Naive B cell (primary cell): Measurements from ENCODE around the gene NDUFB11. TPM values are rescaled to one million over a fixed set of nuclear protein-coding genes. Genes with fewer than 3 reads are reported as not detected.
"Not testable (repeated sequence)": the region's sequence is repeated elsewhere in the genome, so short reads cannot be mapped to it uniquely, and the experiment has no call there.

Source experiments
- ATAC-seq, 2 donors: fragments of 150-1000 bp; cut with Tn5 transposase; 2 replicates each; pipeline ENCODE4 v1.10.0; 2021; ENCODE audit warnings: low read depth in 2 of 2, mild to moderate bottlenecking in 2 of 2, moderate library complexity in 2 of 2
- DNase-seq: peaks from one replicate; pipeline ENCODE4 v3.0.0; 2022
- H3K27ac Mint-ChIP-seq, 6 donors: one replicate each; pipeline ENCODE4 v1.8.0; 2020 to 2022; ENCODE audit warnings: mild to moderate bottlenecking in 6 of 6, mixed read lengths in 6 of 6, moderate library complexity in 5 of 6, inconsistent platforms in 2 of 6
- H3K27me3 Mint-ChIP-seq, 3 donors: one replicate each; pipeline ENCODE4 v1.8.0; 2021 to 2022; ENCODE audit warnings: mixed read lengths in 3 of 3, mild to moderate bottlenecking in 1 of 3
- H3K36me3 Mint-ChIP-seq, 2 donors: one replicate each; pipeline ENCODE4 v1.8.0; 2020 to 2022; ENCODE audit warnings: mixed read lengths in 2 of 2, inconsistent platforms in 1 of 2, mild to moderate bottlenecking in 1 of 2
- H3K4me1 Mint-ChIP-seq, 3 donors: one replicate each; pipeline ENCODE4 v1.8.0; 2020 to 2022; ENCODE audit warnings: mixed read lengths in 3 of 3, inconsistent platforms in 1 of 3, mild to moderate bottlenecking in 1 of 3, moderate library complexity in 1 of 3
- H3K4me3 Mint-ChIP-seq, 8 donors: one replicate each; pipeline ENCODE4 v1.8.0; 2020 to 2022; ENCODE audit warnings: mild to moderate bottlenecking in 8 of 8, mixed read lengths in 8 of 8, moderate library complexity in 8 of 8, inconsistent platforms in 2 of 8
- H3K9me3 Mint-ChIP-seq, 7 donors: one replicate each; pipeline ENCODE4 v1.8.0; 2020 to 2022; ENCODE audit warnings: mixed read lengths in 7 of 7, mild to moderate bottlenecking in 5 of 7, inconsistent platforms in 2 of 7, moderate library complexity in 1 of 7
- polyA plus RNA-seq, 6 donors: library from polyadenylated mRNA; unstranded; fragments of 300-500 nt; fragmentation: Illumina TruSeq; gene quantifications; one replicate each; pipeline ENCODE4 v1.2.3, GENCODE V29; 2021; ENCODE audit warnings: low read depth in 6 of 6

Gene NDUFB11
- polyA plus RNA-seq, 6 donors from 2014 or later: 135 to 163 (median 144) TPM

- H3K27ac Mint-ChIP-seq: peak overlapping the region in 1 of 6 donors; percentile 34
- no peaks in the 10 kb centered on the region for H3K9me3 Mint-ChIP-seq
- peaks cover 6 to 14% (median 10%) of the 10 kb centered on the region in 3 donors for H3K4me1 Mint-ChIP-seq
- H3K36me3 Mint-ChIP-seq: no peaks in the 10 kb centered on the region
- ATAC-seq (no peak), DNase-seq (no peak)
- no peak overlapping the region for H3K4me3 Mint-ChIP-seq
- no peaks in the 10 kb centered on the region for H3K27me3 Mint-ChIP-seq
These were observed 6.9 kb upstream of the NDUFB11 start for GRCh38 chrX:47151435-47151834.

- Mint-ChIP-seq H3K4me1 (peaks cover 17 to 28% (median 18%) of the 10 kb centered on the region in 3 donors), H3K36me3 (no peaks in the 10 kb centered on the region)
- ATAC-seq: no peak
These were observed 4.4 kb upstream of the NDUFB11 start for GRCh38 chrX:47148946-47149345.

GRCh38 chrX:47146936-47147859 lies 2.7 kb upstream of the NDUFB11 start:
- Mint-ChIP-seq H3K36me3 (no peaks in the 10 kb centered on the region), H3K27ac (peak overlapping the region in 2 of 6 donors; percentile 80 to 81), H3K4me1 (peaks cover 17 to 36% (median 26%) of the 10 kb centered on the region in 3 donors), H3K27me3 (no peaks in the 10 kb centered on the region), H3K9me3 (peaks cover 0 to 4% (median 0%) of the 10 kb centered on the region in 7 donors), H3K4me3 (peak overlapping the region in 6 of 8 donors; percentile 12 to 99 (median 40))
- ATAC-seq (no peak), DNase-seq (no peak)

More at GRCh38 chrX:47148946-47149345, 4.4 kb upstream of the NDUFB11 start:
- no peak overlapping the region for H3K4me3 Mint-ChIP-seq
- DNase-seq: no peak
- H3K27ac Mint-ChIP-seq: no peak overlapping the region
- no peaks in the 10 kb centered on the region for H3K27me3 Mint-ChIP-seq
- peaks cover 0 to 4% (median 0%) of the 10 kb centered on the region in 7 donors for H3K9me3 Mint-ChIP-seq

- DNase-seq (no peak), ATAC-seq (no peak)
- peak overlapping the region; percentile 94 to 99 (median 98) for H3K4me3 Mint-ChIP-seq
- H3K36me3 Mint-ChIP-seq: no peaks in the 10 kb centered on the region
- H3K27ac Mint-ChIP-seq: peak overlapping the region; percentile 88 to 99 (median 98)
- H3K9me3 Mint-ChIP-seq: peaks cover 0 to 4% (median 0%) of the 10 kb centered on the region in 7 donors
- H3K4me1 Mint-ChIP-seq: peaks cover 17 to 36% (median 26%) of the 10 kb centered on the region in 3 donors
- no peaks in the 10 kb centered on the region for H3K27me3 Mint-ChIP-seq
These were observed 1.8 kb upstream of the NDUFB11 start for GRCh38 chrX:47146121-47146935.

GRCh38 chrX:47145395-47146120 lies 1.1 kb upstream of the NDUFB11 start:
- H3K4me1 Mint-ChIP-seq: peaks cover 22 to 36% (median 26%) of the 10 kb centered on the region in 3 donors
- ATAC-seq (peak; percentile 28 to 31), DNase-seq (peak; percentile 3)
- peaks cover 0 to 2% (median 0%) of the 10 kb centered on the region in 3 donors for H3K27me3 Mint-ChIP-seq
- H3K27ac Mint-ChIP-seq: peak overlapping the region; percentile 96 to 99 (median 98)
- peak overlapping the region; percentile 94 to 99 (median 98) for H3K4me3 Mint-ChIP-seq
- H3K36me3 Mint-ChIP-seq: peaks cover 0 to 4% of the 10 kb centered on the region in 2 donors
- H3K9me3 Mint-ChIP-seq: peaks cover 0 to 4% (median 0%) of the 10 kb centered on the region in 7 donors

GRCh38 chrX:47143894-47144625 lies 442 bp downstream of the NDUFB11 start:
- peak; percentile 7 to 12 for ATAC-seq
- no peak for DNase-seq
- peaks cover 0 to 4% (median 0%) of the 10 kb centered on the region in 7 donors for H3K9me3 Mint-ChIP-seq
- peaks cover 0 to 10% (median 0%) of the 10 kb centered on the region in 3 donors for H3K27me3 Mint-ChIP-seq
- peak overlapping the region; percentile 88 to 99 (median 98) for H3K27ac Mint-ChIP-seq
- peak overlapping the region; percentile 94 to 99 (median 98) for H3K4me3 Mint-ChIP-seq
- H3K4me1 Mint-ChIP-seq: peaks cover 26 to 36% (median 26%) of the 10 kb centered on the region in 3 donors
- H3K36me3 Mint-ChIP-seq: peaks cover 0 to 8% of the 10 kb centered on the region in 2 donors

- Mint-ChIP-seq H3K27me3 (peaks cover 0 to 11% (median 0%) of the 10 kb centered on the region in 3 donors), H3K36me3 (peaks cover 0 to 8% of the 10 kb centered on the region in 2 donors), H3K27ac (no peak overlapping the region), H3K4me1 (peaks cover under 1 to 9% (median 6%) of the 10 kb centered on the region in 3 donors), H3K9me3 (peaks cover 0 to 3% (median 0%) of the 10 kb centered on the region in 7 donors), H3K4me3 (no peak overlapping the region)
- no peak for ATAC-seq
- no peak for DNase-seq
These were observed 6.3 kb downstream of the NDUFB11 start for GRCh38 chrX:47138171-47138570.

GRCh38 chrX:47135650-47136049 lies 8.9 kb downstream of the NDUFB11 start:
- DNase-seq, H3K4me3 Mint-ChIP-seq, H3K27ac Mint-ChIP-seq, H3K36me3 Mint-ChIP-seq, H3K4me1 Mint-ChIP-seq, H3K9me3 Mint-ChIP-seq, H3K27me3 Mint-ChIP-seq, ATAC-seq: not testable (repeated sequence)

GRCh38 chrX:47133493-47133892 lies 11.0 kb downstream of the NDUFB11 start:
- H3K27me3 Mint-ChIP-seq: no peaks in the 10 kb centered on the region
- H3K4me1 Mint-ChIP-seq: peaks cover 0 to 4% (median 0%) of the 10 kb centered on the region in 3 donors
- H3K9me3 Mint-ChIP-seq: peaks cover 0 to 3% (median 0%) of the 10 kb centered on the region in 7 donors
- ATAC-seq (no peak), DNase-seq (no peak)
- H3K36me3 Mint-ChIP-seq: no peaks in the 10 kb centered on the region
- no peak overlapping the region for H3K4me3 Mint-ChIP-seq
- no peak overlapping the region for H3K27ac Mint-ChIP-seq

- no peaks in the 10 kb centered on the region for H3K36me3 Mint-ChIP-seq
- peak overlapping the region in 7 of 8 donors; percentile 90 to 99 (median 98) for H3K4me3 Mint-ChIP-seq
- no peak for ATAC-seq
- no peak for DNase-seq
- H3K27ac Mint-ChIP-seq: peak overlapping the region in 2 of 6 donors; percentile 4 to 75
- H3K9me3 Mint-ChIP-seq: peaks cover 0 to 3% (median 0%) of the 10 kb centered on the region in 7 donors
- peaks cover 0 to 4% (median 0%) of the 10 kb centered on the region in 3 donors for H3K4me1 Mint-ChIP-seq
- no peaks in the 10 kb centered on the region for H3K27me3 Mint-ChIP-seq
These were observed 14.6 kb downstream of the NDUFB11 start for GRCh38 chrX:47129899-47130358.

- H3K4me3 Mint-ChIP-seq: peak overlapping the region; percentile 90 to 99 (median 98)
- H3K36me3 Mint-ChIP-seq: no peaks in the 10 kb centered on the region
- peaks cover 0 to 4% (median 0%) of the 10 kb centered on the region in 3 donors for H3K4me1 Mint-ChIP-seq
- ATAC-seq: peak; percentile 96 to 97
- peaks cover 0 to 3% (median 0%) of the 10 kb centered on the region in 7 donors for H3K9me3 Mint-ChIP-seq
- peak; percentile 90 for DNase-seq
- H3K27me3 Mint-ChIP-seq: no peaks in the 10 kb centered on the region
- peak overlapping the region; percentile 75 to 99 (median 92) for H3K27ac Mint-ChIP-seq
These were observed 15.2 kb downstream of the NDUFB11 start for GRCh38 chrX:47129157-47129898.
